ENCODE data around the gene POLDIP3.

GRCh38 chr22:42596863-42597530 lies 17.7 kb downstream of the POLDIP3 start:
- TF ChIP-seq POLR2A (IDR thresholded peaks at IDR 0.05) (no peak), POLR2AphosphoS5 (IDR thresholded peaks at IDR 0.05) (no peak), CTCF (IDR thresholded peaks at IDR 0.05) (no peak)

Data from suprapubic skin (tissue), 4 donors.